Activated naive CD8-positive, alpha-beta T cell treated with anti-CD3 and anti-CD28 coated beads, Interleukin-2, amount 10 ng/mL, durations not matched to agents 7 days and 5 days (primary cell): ENCODE measurements around the gene UTF1. TPM values are rescaled to one million over a fixed set of nuclear protein-coding genes. Genes with fewer than 3 reads are reported as not detected.
A peak's percentile ranks its signal among the peaks of the same experiment; 100 is the strongest.

ENCODE experiments used
- ATAC-seq: fragments of 150-1000 bp; cut with Tn5 transposase; one replicate; pipeline ENCODE4 v1.10.0; 2021; ENCODE audit warnings: low read depth, moderate library complexity
- POLR2A ChIA-PET: fragments of 350-600 bp; sonication (Branson Sonifier 250); formaldehyde crosslinking; loops from one replicate; lab custom pipeline; 2021; ENCODE audit warnings: antibody characterized with exemption; lab: Charles Lee
- DNase-seq: peaks from one replicate; pipeline ENCODE4 v3.0.0; 2021
- H3K27ac Mint-ChIP-seq: one replicate; pipeline ENCODE4 v1.8.0; 2022; ENCODE audit warnings: mild to moderate bottlenecking, mixed read lengths
- H3K27me3 Mint-ChIP-seq: one replicate; pipeline ENCODE4 v1.8.0; 2022; ENCODE audit warnings: mild to moderate bottlenecking, moderate library complexity, mixed read lengths
- H3K36me3 Mint-ChIP-seq: one replicate; pipeline ENCODE4 v1.8.0; 2021; ENCODE audit warnings: mild to moderate bottlenecking, mixed read lengths
- H3K4me1 Mint-ChIP-seq: one replicate; pipeline ENCODE4 v1.8.0; 2021; ENCODE audit warnings: mixed read lengths
- H3K4me3 Mint-ChIP-seq: one replicate; pipeline ENCODE4 v1.8.0; 2022; ENCODE audit warnings: mild to moderate bottlenecking, moderate library complexity, mixed read lengths
- H3K9me3 Mint-ChIP-seq: one replicate; pipeline ENCODE4 v1.8.0; 2021; ENCODE audit warnings: mixed read lengths
- total RNA-seq, 2 experiments: library from RNA; stranded (reverse); gene quantifications; one replicate each; pipeline ENCODE4 v1.2.3, GENCODE V29; 2021

Gene UTF1
- total RNA-seq, 2 experiments from 2014 or later: not detected

DNA sequence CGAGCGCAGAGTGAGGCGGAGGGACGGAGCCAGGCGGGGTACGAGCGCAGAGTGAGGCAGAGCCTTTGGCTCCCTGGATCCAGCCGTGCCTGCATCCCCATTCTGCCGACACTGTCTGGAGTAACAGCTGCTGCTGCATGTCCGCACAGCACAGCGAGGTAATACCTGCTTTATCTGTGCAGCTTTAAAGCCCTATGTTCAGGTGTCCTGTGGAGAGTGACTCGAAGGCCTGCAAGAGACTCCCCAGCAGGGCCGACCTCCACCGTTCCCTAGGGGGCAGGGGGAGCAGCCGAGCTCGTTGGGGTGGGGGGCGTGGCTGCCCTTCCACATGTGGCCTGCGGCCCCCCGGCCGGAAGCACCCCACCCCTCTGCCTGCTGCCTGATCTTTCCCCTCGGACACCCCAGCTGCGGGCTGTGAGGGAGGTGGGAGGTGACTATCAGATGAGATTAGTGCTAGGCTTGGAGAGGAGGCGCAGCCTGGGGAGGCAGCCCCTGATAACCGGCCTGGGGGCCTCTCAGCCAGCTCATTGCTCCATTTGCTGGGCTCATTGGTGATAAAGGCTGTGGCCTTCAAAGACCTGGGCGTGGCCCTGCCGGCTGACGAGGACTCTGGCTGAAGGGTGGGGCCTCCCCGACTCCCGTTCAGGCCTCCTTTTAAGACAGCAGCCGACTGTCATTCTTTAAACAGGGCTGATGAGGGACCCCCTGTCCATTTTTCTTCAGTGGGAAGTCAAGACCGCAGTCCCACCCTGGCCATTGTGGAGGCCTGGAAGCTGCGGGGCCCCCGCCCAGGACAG lies 15.6 kb downstream of the UTF1 start:
- Mint-ChIP-seq H3K4me1 (peaks cover 20% of the 10 kb centered on the region), H3K9me3 (no peaks in the 10 kb centered on the region), H3K4me3 (no peak overlapping the region), H3K27ac (no peak overlapping the region), H3K36me3 (no peaks in the 10 kb centered on the region), H3K27me3 (peaks cover 21% of the 10 kb centered on the region)
- no peak for DNase-seq
- no peak for ATAC-seq
- POLR2A ChIA-PET: no interaction called here

DNA sequence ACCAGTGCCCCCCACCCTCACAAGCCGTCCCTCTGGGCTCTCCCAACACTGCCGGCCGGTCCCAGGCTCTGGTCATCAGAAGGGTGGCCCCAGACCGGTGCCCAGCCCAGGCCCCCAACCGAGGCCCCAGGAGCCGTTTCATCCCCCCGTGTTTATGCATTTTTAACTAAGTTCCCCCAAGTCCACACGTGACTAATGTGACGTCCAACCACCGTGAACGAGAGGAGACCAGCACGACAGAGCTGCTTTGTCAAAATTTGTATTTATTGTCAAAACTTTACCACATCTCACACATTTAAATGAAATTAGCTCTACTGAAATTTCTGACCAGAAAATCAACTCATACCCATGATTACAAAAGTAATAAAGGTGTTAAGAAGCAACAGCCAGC lies 16.2 kb downstream of the UTF1 start:
- H3K27ac Mint-ChIP-seq: no peak overlapping the region
- ATAC-seq: no peak
- peaks cover 14% of the 10 kb centered on the region for H3K4me1 Mint-ChIP-seq
- no peak for DNase-seq
- H3K4me3 Mint-ChIP-seq: no peak overlapping the region
- H3K36me3 Mint-ChIP-seq: no peaks in the 10 kb centered on the region
- H3K27me3 Mint-ChIP-seq: peaks cover 15% of the 10 kb centered on the region
- POLR2A ChIA-PET: no interaction called here
- no peaks in the 10 kb centered on the region for H3K9me3 Mint-ChIP-seq

DNA sequence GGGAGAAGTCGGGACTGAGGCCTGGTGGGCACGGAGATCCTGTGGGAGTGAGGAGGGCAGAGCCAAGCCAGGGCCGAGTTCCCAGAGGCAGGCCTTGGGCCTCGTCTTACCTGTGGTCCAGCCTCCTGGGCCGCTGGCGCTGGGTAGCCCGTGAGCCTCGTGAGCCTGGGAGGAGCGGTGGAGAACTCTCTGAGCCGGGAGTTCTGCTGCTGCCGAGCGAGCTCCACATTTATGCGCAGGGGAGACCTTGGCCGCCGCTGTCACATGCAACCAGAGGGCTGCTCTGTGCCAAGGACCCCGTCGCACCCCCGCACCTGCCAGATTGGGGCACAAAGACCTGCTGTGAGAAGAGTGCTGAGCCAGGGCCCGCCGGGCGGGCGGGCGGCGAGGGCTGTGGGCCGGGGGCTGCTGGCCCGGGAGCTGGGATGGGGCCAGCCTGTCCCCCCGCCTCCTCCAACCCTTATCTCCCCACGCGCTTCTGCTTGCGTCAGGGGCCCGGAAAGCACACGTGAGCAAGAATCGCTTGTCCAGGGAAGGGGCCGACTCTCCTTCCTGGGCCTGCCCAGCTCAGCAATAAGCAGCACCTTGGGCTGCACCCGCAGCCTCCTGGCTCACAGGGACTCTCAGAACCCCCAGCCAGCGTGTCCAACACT lies 17.8 kb downstream of the UTF1 start:
- H3K27me3 Mint-ChIP-seq: peaks cover 6% of the 10 kb centered on the region
- no peak for ATAC-seq
- POLR2A ChIA-PET: no interaction called here
- peaks cover 4% of the 10 kb centered on the region for H3K4me1 Mint-ChIP-seq
- no peak overlapping the region for H3K27ac Mint-ChIP-seq
- no peak for DNase-seq
- no peak overlapping the region for H3K4me3 Mint-ChIP-seq
- H3K36me3 Mint-ChIP-seq: no peaks in the 10 kb centered on the region
- H3K9me3 Mint-ChIP-seq: no peaks in the 10 kb centered on the region

DNA sequence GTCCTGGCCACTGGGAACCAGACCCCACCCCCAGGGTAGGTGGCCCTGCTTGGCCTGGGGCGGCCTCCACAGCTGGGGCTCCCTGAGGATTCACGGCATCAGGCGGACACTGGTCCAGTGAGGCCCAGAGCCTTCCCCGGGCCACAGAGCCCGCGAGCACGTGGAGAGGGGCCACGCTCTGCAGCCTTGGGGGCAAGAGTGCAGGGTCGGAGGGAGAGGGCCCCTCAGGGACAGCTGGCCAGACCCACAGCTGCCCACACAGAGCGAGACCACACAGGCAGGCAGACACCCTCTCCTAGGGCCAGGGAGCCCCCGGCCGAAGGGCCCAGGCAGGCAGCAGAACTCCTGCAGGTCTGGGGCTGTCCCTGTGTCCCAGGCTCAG lies 18.3 kb downstream of the UTF1 start:
- no peak for ATAC-seq
- peaks cover 6% of the 10 kb centered on the region for H3K27me3 Mint-ChIP-seq
- POLR2A ChIA-PET: no interaction called here

DNA sequence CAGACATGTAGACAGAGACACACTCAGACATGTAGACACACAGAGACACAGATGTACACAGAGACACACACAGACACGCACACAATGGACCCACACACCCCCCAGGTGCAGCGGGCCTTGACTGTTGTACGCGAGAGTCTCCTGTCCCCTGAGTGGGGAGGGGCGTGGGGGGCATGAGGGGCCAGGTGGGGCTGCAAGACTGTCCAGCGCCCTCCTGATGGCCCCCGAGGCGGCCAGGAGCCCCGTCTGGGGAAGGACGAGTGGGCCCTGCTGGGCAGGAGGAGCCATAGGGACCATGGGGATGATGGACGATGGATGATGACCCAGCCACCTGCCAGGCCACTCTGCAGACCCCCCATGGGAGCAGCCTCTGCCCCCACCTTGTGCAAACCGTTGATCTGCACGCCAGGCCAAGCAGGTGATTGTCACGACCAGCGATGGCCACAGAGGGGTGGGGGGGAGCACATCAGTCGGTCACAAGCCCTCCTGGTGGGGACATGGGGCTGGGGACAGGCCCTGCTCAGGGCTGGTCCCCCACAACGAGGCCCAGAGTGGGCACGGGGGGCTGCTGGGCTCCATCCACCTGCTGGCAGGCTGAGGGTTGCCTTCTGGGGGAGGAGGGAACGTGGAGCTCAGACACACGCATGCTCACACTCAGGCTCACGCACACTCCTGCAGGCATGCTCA lies 19.2 kb downstream of the UTF1 start:
- DNase-seq (no peak), ATAC-seq (no peak)
- Mint-ChIP-seq H3K36me3 (no peaks in the 10 kb centered on the region), H3K27ac (peak overlapping the region; percentile 76), H3K27me3 (peaks cover 6% of the 10 kb centered on the region), H3K9me3 (no peaks in the 10 kb centered on the region), H3K4me3 (no peak overlapping the region), H3K4me1 (peaks cover 4% of the 10 kb centered on the region)
- POLR2A ChIA-PET: no interaction called here

More for the DNA sequence above, 18.3 kb downstream of the UTF1 start:
- no peak for DNase-seq
- Mint-ChIP-seq H3K9me3 (no peaks in the 10 kb centered on the region), H3K4me1 (peaks cover 4% of the 10 kb centered on the region), H3K36me3 (no peaks in the 10 kb centered on the region), H3K27ac (no peak overlapping the region), H3K4me3 (no peak overlapping the region)

DNA sequence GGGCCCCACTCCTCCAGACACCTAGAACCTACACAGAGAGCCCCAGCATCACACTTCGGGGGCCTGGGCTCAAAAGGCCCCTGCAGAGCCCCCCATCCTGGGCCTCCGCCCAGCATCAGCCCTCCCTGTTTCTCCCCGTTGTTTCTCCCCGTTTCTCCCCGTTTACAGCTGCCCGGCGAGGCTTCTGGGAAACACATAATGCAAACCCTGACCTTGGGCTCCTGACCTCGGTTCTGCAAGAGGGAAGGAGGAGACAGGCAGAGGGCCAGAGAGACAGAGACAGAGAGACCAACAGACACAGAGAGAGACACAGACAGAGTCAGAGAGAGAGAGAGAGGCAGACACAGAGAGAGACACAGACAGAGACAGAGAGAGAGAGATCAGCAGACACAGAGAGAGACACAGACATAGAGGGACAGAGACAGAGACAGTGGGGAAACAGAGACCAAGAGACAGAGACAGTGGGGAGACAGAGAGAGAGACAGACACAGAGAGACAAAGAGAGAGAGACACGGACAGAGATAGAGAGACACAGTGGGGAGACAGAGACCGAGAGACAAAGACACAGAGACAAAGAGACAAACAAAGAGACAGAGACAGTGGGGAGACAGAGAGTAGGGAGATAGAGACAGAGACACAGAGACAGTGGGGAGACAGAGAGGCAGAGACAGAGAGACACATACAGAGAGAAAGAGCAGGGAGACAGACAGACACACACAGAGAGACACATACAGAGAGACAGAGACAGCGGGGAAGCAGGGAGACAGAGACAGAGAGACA lies 20.1 kb downstream of the UTF1 start:
- POLR2A ChIA-PET: no interaction called here
- Mint-ChIP-seq H3K4me3 (no peak overlapping the region), H3K27ac (peak overlapping the region; percentile 76), H3K27me3 (peaks cover 6% of the 10 kb centered on the region), H3K4me1 (peaks cover 4% of the 10 kb centered on the region), H3K36me3 (no peaks in the 10 kb centered on the region), H3K9me3 (no peaks in the 10 kb centered on the region)
- ATAC-seq: no peak
- DNase-seq: no peak

DNA sequence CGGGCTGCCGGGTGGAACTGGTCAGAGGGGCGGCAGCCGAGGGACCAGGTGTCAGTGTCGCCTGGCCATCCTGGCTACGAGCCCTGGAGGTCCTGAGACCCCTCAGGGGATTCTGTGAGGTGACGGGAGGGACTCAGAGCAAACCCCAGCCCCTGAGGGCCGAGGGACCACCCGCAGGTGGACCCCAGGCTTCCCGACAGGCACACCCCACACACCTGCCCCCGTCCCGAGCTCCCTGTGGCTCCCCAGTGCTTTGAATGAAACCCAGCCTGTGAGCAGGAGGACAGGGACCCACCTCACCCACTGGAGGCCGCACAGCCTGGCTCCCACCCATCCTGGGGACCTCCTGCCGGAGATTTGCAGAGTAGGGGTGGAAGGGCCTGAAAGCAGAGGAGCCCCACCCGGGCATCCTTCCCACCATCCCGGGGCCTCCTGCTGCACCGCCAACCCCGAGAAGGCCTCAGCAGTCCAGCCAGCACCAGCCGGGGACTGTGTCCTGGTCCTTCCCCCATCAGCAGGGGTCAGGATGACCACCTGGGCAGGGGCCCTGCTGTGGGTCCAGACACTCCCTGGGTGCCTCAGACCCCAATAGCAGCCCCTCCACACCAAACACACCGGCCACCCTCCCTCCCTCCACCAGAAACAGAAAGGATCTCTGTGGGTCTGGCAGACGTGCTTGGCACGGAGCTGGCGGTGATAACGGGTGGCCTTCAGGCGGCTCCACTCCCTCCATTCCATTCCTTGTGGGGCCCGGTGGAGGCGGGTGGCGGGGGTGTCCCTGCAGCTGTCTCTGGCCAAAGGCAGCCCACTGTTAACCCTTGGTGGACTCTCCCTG lies 21.6 kb downstream of the UTF1 start:
- no peak overlapping the region for H3K27ac Mint-ChIP-seq
- ATAC-seq: no peak
- no peak for DNase-seq
- H3K4me3 Mint-ChIP-seq: no peak overlapping the region
- peaks cover 4% of the 10 kb centered on the region for H3K27me3 Mint-ChIP-seq
- no peaks in the 10 kb centered on the region for H3K36me3 Mint-ChIP-seq
- peaks cover 4% of the 10 kb centered on the region for H3K4me1 Mint-ChIP-seq
- H3K9me3 Mint-ChIP-seq: no peaks in the 10 kb centered on the region
- POLR2A ChIA-PET: no interaction called here

DNA sequence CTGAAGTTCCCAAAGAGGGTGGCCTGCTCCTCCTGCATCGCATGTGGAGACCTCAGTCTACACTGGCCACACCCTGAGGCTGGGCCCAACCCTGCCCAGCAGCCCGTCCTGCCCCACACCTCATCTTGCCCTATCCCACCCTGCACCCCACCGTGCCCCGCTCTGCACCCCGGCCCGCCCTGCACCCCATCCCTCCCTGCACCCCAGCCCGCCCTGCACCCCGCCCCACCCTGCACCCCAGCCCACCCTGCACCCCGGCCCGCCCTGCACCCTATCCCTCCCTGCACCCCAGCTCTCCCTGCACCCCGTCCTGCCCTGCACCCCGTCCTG lies 22.2 kb downstream of the UTF1 start:
- no peaks in the 10 kb centered on the region for H3K9me3 Mint-ChIP-seq
- peaks cover 4% of the 10 kb centered on the region for H3K27me3 Mint-ChIP-seq
- ATAC-seq (no peak), DNase-seq (no peak)
- H3K4me1 Mint-ChIP-seq: peaks cover under 1% of the 10 kb centered on the region
- H3K4me3 Mint-ChIP-seq: no peak overlapping the region
- no peak overlapping the region for H3K27ac Mint-ChIP-seq
- POLR2A ChIA-PET: no interaction called here
- no peaks in the 10 kb centered on the region for H3K36me3 Mint-ChIP-seq

DNA sequence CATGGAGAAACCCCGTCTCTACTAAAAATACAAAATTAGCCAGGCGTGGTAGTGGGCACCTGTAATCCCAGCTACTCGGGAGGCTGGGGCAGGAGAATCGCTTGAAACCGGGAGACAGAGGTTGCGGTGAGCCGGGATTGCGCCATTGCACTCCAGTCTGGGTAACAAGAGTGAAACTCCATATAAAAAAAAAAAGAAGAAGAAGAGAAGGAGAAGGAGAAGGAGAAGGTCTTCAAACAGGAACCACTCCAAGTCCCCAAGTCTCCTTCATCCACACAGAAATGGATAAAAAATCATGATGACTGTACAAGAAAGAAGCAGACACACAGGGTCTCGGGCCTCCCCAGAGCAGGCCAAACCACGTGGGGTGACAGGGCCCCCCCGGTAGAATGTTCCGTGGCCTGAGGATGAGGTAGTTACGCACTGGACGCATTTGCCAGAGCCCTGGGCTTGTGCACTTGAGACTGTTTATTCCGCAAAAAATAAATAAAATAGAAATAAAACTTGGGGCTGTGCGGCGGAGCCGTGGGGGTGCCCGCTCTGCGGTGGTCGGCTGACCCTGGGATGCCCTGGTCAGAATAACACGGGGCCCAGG lies 23.4 kb downstream of the UTF1 start:
- H3K4me3 Mint-ChIP-seq: no peak overlapping the region

DNA sequence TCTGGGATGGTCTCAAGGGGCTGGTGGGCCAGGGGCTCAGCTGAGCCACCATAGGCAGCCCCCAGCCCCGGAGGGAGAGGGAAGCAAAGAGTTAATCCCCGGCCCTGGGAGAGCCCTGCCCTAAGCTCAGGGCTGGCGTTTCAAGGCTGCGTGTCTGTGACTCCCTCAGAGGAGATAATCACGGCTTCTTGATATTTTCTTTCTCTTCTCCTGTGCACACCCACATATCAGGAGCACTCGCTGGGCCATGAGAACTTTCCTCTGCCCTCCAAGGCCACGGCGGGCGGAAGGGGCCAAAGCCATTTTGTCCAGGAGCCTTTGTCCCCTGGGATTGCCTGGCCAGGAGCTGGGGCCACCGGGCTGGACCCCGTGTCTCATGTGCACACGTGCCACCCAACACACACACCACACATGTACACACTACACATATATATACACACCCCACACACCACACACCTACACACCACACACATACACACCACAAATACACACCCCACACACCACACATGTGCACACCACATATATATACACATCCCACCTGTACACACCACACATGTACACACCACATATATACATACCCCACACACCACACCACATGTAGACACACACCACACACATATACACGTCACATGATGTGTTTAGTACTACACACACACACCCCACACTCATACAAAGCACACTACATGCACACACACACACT lies 24.6 kb downstream of the UTF1 start:
- H3K36me3 Mint-ChIP-seq: no peaks in the 10 kb centered on the region
- ATAC-seq (no peak), DNase-seq (no peak)
- peak overlapping the region; percentile 30 for H3K27ac Mint-ChIP-seq
- peaks cover 4% of the 10 kb centered on the region for H3K27me3 Mint-ChIP-seq
- H3K9me3 Mint-ChIP-seq: no peaks in the 10 kb centered on the region
- H3K4me3 Mint-ChIP-seq: no peak overlapping the region
- H3K4me1 Mint-ChIP-seq: peaks cover 11% of the 10 kb centered on the region
- POLR2A ChIA-PET: no interaction called here

More for the DNA sequence above, 23.4 kb downstream of the UTF1 start:
- Mint-ChIP-seq H3K36me3 (no peaks in the 10 kb centered on the region), H3K27me3 (peaks cover 4% of the 10 kb centered on the region), H3K9me3 (no peaks in the 10 kb centered on the region), H3K27ac (no peak overlapping the region), H3K4me1 (peaks cover 5% of the 10 kb centered on the region)
- ATAC-seq: no peak
- DNase-seq: no peak
- POLR2A ChIA-PET: no interaction called here

DNA sequence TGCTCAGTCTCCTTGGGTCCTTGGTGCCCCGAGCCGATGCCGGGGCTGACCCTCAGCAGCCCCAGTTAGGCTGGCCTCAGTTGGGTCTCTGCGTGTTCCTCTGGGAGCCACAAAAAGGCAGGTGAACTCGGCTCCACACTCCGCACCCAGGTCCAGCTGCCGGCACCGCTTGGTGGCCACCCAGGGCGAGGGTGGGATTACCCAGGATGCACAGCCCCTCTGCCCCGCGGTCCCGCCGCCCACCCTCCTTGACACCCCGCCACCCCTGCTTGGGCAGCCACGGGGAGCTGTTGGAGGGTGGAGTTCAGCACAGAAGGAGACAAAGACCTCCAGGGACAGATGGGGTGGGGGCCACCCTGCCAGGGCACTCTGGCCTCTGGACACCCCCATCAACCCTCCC lies 25.3 kb downstream of the UTF1 start:
- Mint-ChIP-seq H3K4me1 (peaks cover 19% of the 10 kb centered on the region), H3K27me3 (peaks cover 2% of the 10 kb centered on the region), H3K36me3 (no peaks in the 10 kb centered on the region), H3K4me3 (no peak overlapping the region), H3K27ac (no peak overlapping the region), H3K9me3 (no peaks in the 10 kb centered on the region)
- POLR2A ChIA-PET: no interaction called here
- DNase-seq: no peak
- no peak for ATAC-seq

DNA sequence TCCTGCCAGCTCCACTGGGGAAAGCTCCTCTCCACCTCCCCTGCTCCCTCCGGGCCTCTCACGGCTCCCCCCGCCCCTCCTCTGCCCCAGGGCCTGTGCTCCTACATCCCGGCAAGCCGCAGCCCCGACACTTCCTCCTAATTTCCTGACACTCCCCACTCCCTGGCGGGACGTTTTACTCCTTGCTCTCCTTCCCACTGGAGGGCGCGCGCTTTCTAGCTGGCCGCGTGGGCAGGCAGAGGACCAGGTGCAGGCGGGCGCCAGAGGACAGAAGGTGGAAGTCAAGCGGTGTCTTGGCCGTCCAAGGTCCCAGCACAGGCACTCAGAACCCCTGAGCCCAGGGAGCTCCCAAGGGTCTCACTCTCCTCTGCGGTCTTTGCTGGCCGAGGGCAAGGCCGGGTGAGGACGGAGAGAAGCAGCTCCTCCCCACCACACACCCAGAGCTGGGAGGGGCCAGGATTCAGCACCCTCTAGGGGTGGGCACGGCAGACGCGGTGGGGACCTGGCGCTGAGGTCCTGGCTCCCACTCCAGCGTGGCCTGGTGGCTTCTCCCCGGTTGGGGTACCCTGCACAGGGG lies 27.6 kb downstream of the UTF1 start:
- Mint-ChIP-seq H3K36me3 (no peaks in the 10 kb centered on the region), H3K27me3 (no peaks in the 10 kb centered on the region), H3K27ac (peak overlapping the region; percentile 88), H3K9me3 (no peaks in the 10 kb centered on the region), H3K4me1 (peaks cover 26% of the 10 kb centered on the region), H3K4me3 (peak overlapping the region; percentile 74)
- ATAC-seq: peak; percentile 3
- peak; percentile 59 for DNase-seq
- POLR2A ChIA-PET: interaction anchor here (0.7 to 3.3 kb wide), 2 partner anchors 18 to 67 kb away, joined by 5 to 26 read pairs; partner anchors contain the start of gene ADAM8
